Parathyroid adenoma (tissue), 2 donors: ENCODE results near the gene ACTL8.

ENCODE experiments used
- H2AFZ ChIP-seq: fragments of 300-600 bp; sonication (generic); one replicate; pipeline ENCODE4 v1.7.0; 2017; ENCODE audit warnings: antibody characterized with exemption, mild to moderate bottlenecking
- H3K27ac ChIP-seq: fragments of 300-600 bp; sonication (generic); one replicate; pipeline ENCODE4 v1.7.0; 2017
- H3K27me3 ChIP-seq: fragments of 300-600 bp; sonication (generic); one replicate; pipeline ENCODE4 v1.7.0; 2017; ENCODE audit warnings: low read length; ENCODE audit not compliant: control insufficient read depth, insufficient read depth
- H3K36me3 ChIP-seq: fragments of 300-600 bp; sonication (generic); one replicate; pipeline ENCODE4 v1.7.0; 2017; ENCODE audit warnings: low read length; ENCODE audit not compliant: control insufficient read depth, insufficient read depth
- H3K4me1 ChIP-seq: fragments of 300-600 bp; sonication (generic); one replicate; pipeline ENCODE4 v1.7.0; 2017; ENCODE audit warnings: control low read depth
- H3K4me2 ChIP-seq: fragments of 300-600 bp; sonication (generic); one replicate; pipeline ENCODE4 v1.7.0; 2017; ENCODE audit warnings: low read length
- H3K4me3 ChIP-seq: fragments of 300-600 bp; sonication (generic); one replicate; pipeline ENCODE4 v1.7.0; 2017; ENCODE audit warnings: low read depth, low read length
- H3K79me2 ChIP-seq: fragments of 300-600 bp; sonication (generic); one replicate; pipeline ENCODE4 v1.7.0; 2017; ENCODE audit warnings: control low read depth
- H3K9ac ChIP-seq: fragments of 300-600 bp; sonication (generic); one replicate; pipeline ENCODE4 v1.7.0; 2017; ENCODE audit warnings: mild to moderate bottlenecking
- H3K9me3 ChIP-seq: fragments of 300-600 bp; sonication (generic); one replicate; pipeline ENCODE4 v1.7.0; 2017; ENCODE audit warnings: low read length; ENCODE audit not compliant: control insufficient read depth
- TF ChIP-seq, protein P1 (sequence below): fragments of 300-600 bp; sonication (generic); IDR thresholded peaks from one replicate; pipeline ENCODE4 v1.7.0; 2017; ENCODE audit warnings: antibody characterized with exemption, mild to moderate bottlenecking
- donor health status: primary hyperparathyroidism.

Gene ACTL8

DNA sequence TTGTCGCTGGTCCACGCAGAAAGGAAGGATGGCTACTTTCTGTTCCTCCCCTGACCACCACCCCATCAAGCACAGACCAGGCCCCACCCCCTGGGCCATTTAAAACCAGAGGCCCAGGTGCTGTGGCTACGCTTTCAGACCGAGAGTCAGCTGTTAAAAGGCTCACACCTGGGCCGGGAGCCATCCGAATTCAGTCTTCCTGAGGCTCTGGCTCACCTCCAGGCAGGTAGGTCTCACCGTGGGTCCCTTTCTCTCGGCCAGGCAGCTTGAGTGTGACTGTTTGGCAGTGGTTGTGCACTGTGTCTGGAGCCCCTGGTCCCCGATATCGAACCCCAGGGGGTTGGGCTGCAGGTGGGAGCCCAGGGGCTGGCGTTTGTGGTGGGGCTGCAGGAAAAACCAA, 7.2 kb downstream of the ACTL8 start:
- Histone ChIP-seq H3K27ac (no peak overlapping the region), H2AFZ (no peak overlapping the region), H3K4me3 (no peak overlapping the region), H3K79me2 (no peaks in the 10 kb centered on the region), H3K4me1 (no peaks in the 10 kb centered on the region), H3K27me3 (no peaks in the 10 kb centered on the region), H3K9ac (no peak overlapping the region), H3K4me2 (no peak overlapping the region), H3K9me3 (peaks cover 2% of the 10 kb centered on the region), H3K36me3 (no peaks in the 10 kb centered on the region)
- TF ChIP-seq, protein P1, sequence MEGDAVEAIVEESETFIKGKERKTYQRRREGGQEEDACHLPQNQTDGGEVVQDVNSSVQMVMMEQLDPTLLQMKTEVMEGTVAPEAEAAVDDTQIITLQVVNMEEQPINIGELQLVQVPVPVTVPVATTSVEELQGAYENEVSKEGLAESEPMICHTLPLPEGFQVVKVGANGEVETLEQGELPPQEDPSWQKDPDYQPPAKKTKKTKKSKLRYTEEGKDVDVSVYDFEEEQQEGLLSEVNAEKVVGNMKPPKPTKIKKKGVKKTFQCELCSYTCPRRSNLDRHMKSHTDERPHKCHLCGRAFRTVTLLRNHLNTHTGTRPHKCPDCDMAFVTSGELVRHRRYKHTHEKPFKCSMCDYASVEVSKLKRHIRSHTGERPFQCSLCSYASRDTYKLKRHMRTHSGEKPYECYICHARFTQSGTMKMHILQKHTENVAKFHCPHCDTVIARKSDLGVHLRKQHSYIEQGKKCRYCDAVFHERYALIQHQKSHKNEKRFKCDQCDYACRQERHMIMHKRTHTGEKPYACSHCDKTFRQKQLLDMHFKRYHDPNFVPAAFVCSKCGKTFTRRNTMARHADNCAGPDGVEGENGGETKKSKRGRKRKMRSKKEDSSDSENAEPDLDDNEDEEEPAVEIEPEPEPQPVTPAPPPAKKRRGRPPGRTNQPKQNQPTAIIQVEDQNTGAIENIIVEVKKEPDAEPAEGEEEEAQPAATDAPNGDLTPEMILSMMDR = no peak

DNA sequence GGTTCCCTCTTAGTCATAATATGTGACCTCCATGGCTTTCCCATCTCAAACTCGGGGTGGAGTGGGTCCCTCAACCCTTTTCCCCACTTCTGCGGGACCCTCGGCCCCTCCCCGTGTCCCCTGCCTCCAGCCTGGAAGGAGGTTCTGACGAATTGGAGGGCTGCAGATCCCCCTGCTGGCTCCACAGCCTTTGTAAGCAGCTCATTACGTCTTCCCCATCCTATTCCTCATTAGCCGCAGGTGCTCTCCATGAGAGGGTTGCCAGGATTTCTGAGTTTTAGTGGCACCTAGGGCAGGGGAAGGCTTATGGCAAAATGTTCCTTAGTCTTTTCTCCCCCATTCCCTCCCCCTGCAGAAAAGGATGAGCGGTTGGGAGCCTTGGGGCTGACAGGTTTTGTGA, 8.3 kb downstream of the ACTL8 start:
- TF ChIP-seq, protein P1 = no peak
- H3K27ac ChIP-seq = no peak overlapping the region
- no peaks in the 10 kb centered on the region for H3K27me3 ChIP-seq
- no peak overlapping the region for H3K4me3 ChIP-seq
- H3K4me1 ChIP-seq = no peaks in the 10 kb centered on the region
- no peak overlapping the region for H3K9ac ChIP-seq
- no peak overlapping the region for H2AFZ ChIP-seq
- no peaks in the 10 kb centered on the region for H3K36me3 ChIP-seq
- peaks cover 2% of the 10 kb centered on the region for H3K9me3 ChIP-seq
- no peak overlapping the region for H3K4me2 ChIP-seq
- H3K79me2 ChIP-seq = no peaks in the 10 kb centered on the region

DNA sequence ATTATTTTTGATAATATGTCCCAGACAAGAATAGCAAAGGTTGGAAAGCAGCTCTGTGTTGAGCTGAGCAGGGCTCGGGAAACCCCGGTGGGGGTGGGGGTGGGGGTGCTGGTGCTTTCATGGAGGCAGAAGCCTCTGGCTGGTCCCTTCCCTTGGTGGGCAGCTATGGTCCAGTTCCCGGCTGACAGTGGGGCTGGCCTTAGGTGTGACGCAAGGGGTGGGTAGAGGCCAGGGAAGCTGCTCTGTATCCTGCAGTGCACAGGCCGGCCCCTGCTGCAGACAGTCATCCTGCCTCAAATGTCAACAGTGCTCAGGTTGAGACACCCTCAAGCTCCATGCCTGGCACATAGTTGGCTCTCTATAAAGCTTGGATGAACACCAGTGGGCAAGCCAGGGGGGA, 8.9 kb downstream of the ACTL8 start:
- Histone ChIP-seq H3K9ac (no peak overlapping the region), H3K9me3 (peaks cover 2% of the 10 kb centered on the region), H3K27ac (no peak overlapping the region), H3K4me1 (no peaks in the 10 kb centered on the region), H3K4me3 (no peak overlapping the region), H3K79me2 (no peaks in the 10 kb centered on the region), H3K4me2 (no peak overlapping the region), H3K36me3 (no peaks in the 10 kb centered on the region), H2AFZ (no peak overlapping the region), H3K27me3 (no peaks in the 10 kb centered on the region)
- TF ChIP-seq, protein P1 = no peak

DNA sequence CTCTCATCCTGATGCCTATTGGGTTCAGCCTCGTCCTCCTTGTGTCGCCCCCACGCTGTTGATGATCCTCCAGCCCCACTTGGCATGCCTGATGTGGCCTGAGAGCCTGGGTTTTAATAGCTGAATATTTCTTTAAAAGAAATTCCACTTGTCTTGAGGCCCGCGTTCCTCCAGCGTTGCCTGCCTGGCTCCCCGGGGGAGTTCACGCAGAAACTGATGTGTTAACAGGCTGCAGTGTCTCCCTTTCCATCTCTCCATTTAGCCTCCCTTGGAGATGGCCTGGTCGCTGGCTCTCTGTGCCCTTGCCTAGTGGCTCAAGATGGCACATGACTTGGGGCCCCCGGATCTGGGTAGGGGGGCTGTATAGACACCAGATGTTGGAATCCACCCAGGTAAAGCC, 9.5 kb downstream of the ACTL8 start:
- no peaks in the 10 kb centered on the region for H3K4me1 ChIP-seq
- no peaks in the 10 kb centered on the region for H3K36me3 ChIP-seq
- no peak overlapping the region for H2AFZ ChIP-seq
- TF ChIP-seq, protein P1 = no peak
- no peaks in the 10 kb centered on the region for H3K9me3 ChIP-seq
- H3K27me3 ChIP-seq = no peaks in the 10 kb centered on the region
- no peak overlapping the region for H3K4me2 ChIP-seq
- H3K27ac ChIP-seq = no peak overlapping the region
- no peak overlapping the region for H3K9ac ChIP-seq
- no peaks in the 10 kb centered on the region for H3K79me2 ChIP-seq
- H3K4me3 ChIP-seq = no peak overlapping the region

DNA sequence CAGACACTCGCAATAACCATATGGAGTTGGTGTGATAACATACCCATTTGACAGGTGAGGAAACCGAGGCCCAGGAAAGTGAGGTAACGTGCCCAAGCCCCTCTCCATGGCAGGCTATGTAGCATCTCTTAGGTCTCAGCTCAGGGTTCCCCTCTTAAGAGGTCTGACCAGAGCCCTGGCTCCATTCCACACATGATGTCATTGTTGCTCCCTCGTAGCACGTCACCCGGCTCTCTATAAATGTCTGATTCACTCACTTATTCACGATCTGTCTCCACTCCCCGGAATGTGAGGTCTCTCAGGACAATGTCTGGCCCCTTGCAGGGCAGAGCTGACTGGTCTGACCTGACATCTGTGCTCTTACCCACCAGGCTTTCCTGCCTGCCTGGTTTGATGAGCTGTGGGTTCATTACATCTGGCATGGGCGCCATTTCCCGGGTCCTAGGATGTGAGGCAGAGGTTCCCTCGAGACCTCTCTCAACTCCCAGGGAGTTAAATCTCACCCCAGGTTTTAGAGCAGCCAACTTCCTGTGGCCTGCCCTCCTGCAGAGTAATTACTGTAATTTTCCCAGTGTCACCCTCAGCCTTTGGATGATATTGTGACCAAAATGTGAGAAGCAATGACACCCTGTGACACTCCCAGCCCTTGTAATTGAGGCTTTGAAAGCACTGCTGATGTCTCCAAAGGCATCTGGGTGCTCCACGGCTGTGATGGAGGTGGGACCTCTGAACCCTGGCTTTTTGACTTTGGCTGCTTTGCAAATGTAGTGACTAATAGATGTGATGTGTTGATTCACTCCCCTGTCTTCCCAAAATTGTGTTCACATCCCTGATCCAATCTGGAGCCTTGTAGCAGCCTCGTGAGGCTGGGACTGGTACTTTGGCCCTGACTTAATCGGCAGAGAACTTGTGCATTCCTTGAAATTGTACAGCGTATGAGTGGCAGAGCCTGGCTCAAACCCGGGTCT, 10.6 kb downstream of the ACTL8 start:
- no peaks in the 10 kb centered on the region for H3K79me2 ChIP-seq
- H2AFZ ChIP-seq = no peak overlapping the region
- H3K4me3 ChIP-seq = no peak overlapping the region
- H3K27me3 ChIP-seq = no peaks in the 10 kb centered on the region
- H3K4me1 ChIP-seq = no peaks in the 10 kb centered on the region
- TF ChIP-seq, protein P1 = no peak
- H3K36me3 ChIP-seq = no peaks in the 10 kb centered on the region
- no peaks in the 10 kb centered on the region for H3K9me3 ChIP-seq
- no peak overlapping the region for H3K27ac ChIP-seq
- no peak overlapping the region for H3K4me2 ChIP-seq
- no peak overlapping the region for H3K9ac ChIP-seq
